Nephron progenitor cell (in vitro differentiated cells): Measurements from ENCODE around the gene COLGALT1.
A peak's percentile ranks its signal among the peaks of the same experiment; 100 is the strongest.
"Not testable (repeated sequence)": the region's sequence is repeated elsewhere in the genome, so short reads cannot be mapped to it uniquely, and the experiment has no call there.

Experiments
- DNase-seq: peaks from one replicate; pipeline ENCODE4 v3.0.0; 2021
- H3K27ac Mint-ChIP-seq: 2 replicates; pipeline ENCODE4 v1.8.0; 2021; ENCODE audit warnings: mild to moderate bottlenecking, moderate library complexity, mixed read lengths
- H3K27me3 Mint-ChIP-seq: 2 replicates; pipeline ENCODE4 v1.8.0; 2021; ENCODE audit warnings: mild to moderate bottlenecking, low read depth, mixed read lengths; ENCODE audit not compliant: poor library complexity
- H3K36me3 Mint-ChIP-seq: 2 replicates; pipeline ENCODE4 v1.8.0; 2021; ENCODE audit warnings: low read depth, mixed read lengths
- H3K4me1 Mint-ChIP-seq: 2 replicates; pipeline ENCODE4 v1.8.0; 2021; ENCODE audit warnings: mixed read lengths
- H3K4me3 Mint-ChIP-seq: 2 replicates; pipeline ENCODE4 v1.8.0; 2021; ENCODE audit warnings: mild to moderate bottlenecking, moderate library complexity, mixed read lengths
- H3K9me3 Mint-ChIP-seq: 2 replicates; pipeline ENCODE4 v1.8.0; 2021; ENCODE audit warnings: mild to moderate bottlenecking, moderate library complexity, mixed read lengths
- TF ChIP-seq, protein P1 (sequence below): fragments of 200-600 bp; sonication (generic); IDR thresholded peaks from 2 replicates; pipeline ENCODE4 v1.5.0; 2021; ENCODE audit warnings: antibody characterized with exemption

The COLGALT1 gene

DNA sequence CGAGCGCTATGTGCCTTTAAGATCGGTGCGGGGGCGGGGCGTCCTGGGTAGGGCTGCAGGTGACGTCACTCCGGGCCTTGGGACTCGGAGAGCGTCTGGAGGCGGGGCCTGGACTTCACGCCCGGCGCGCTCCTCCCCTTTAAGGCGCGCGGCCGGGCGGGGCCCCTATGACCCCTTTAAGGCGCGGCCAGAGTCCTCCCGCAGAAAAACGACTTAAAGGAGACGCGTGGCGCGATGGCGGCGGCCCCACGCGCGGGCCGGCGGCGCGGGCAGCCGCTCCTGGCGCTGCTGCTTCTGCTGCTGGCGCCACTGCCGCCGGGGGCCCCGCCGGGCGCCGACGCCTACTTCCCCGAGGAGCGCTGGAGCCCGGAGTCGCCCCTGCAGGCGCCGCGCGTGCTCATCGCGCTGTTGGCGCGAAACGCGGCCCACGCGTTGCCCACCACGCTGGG lies at the start of gene COLGALT1:
Gene COLGALT1, plus strand, starts transcription at position 170 of the 449 bp plus-strand sequence. Its CDS starts 65 bp downstream, at position 235.
- peak within 1 kb of the TSS; percentile 84 for H3K4me3 Mint-ChIP-seq
- TF ChIP-seq, protein P1, sequence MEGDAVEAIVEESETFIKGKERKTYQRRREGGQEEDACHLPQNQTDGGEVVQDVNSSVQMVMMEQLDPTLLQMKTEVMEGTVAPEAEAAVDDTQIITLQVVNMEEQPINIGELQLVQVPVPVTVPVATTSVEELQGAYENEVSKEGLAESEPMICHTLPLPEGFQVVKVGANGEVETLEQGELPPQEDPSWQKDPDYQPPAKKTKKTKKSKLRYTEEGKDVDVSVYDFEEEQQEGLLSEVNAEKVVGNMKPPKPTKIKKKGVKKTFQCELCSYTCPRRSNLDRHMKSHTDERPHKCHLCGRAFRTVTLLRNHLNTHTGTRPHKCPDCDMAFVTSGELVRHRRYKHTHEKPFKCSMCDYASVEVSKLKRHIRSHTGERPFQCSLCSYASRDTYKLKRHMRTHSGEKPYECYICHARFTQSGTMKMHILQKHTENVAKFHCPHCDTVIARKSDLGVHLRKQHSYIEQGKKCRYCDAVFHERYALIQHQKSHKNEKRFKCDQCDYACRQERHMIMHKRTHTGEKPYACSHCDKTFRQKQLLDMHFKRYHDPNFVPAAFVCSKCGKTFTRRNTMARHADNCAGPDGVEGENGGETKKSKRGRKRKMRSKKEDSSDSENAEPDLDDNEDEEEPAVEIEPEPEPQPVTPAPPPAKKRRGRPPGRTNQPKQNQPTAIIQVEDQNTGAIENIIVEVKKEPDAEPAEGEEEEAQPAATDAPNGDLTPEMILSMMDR: no peak
- no peaks in the 10 kb centered on the region for H3K9me3 Mint-ChIP-seq
- peaks cover 3% of the 10 kb centered on the region for H3K27me3 Mint-ChIP-seq
- DNase-seq: peak; percentile 100
- no peak within 1 kb of the TSS for H3K27ac Mint-ChIP-seq
- H3K4me1 Mint-ChIP-seq: peaks cover 31% of the 10 kb centered on the region
- H3K36me3 Mint-ChIP-seq: peaks cover 14% of the 10 kb centered on the region

DNA sequence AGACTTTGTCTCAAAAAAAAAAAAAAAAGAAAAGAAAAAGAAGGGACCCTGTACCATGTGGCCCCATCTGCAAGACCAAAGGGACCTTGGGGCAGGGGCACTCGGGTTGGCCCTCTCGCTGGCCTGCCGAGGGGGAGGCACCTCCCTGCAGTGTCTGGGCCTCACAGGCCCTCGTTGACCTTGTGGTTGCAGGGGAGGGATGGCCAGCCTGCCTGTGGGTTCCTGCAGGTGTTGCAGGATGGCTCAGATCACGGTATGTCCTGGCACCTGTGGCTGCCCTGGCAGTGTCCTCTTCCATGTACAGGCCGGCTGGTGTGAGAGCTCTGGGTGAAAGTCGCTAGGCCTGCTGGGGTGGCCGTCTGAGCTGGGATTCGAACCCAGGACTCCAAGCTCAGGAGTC lies 48.7 kb upstream of the COLGALT1 start:
- peaks cover 6% of the 10 kb centered on the region for H3K27me3 Mint-ChIP-seq
- no peak overlapping the region for H3K4me3 Mint-ChIP-seq
- no peaks in the 10 kb centered on the region for H3K9me3 Mint-ChIP-seq
- TF ChIP-seq, protein P1: no peak
- no peak overlapping the region for H3K27ac Mint-ChIP-seq
- DNase-seq: no peak
- peaks cover 20% of the 10 kb centered on the region for H3K4me1 Mint-ChIP-seq
- H3K36me3 Mint-ChIP-seq: peaks cover 13% of the 10 kb centered on the region

DNA sequence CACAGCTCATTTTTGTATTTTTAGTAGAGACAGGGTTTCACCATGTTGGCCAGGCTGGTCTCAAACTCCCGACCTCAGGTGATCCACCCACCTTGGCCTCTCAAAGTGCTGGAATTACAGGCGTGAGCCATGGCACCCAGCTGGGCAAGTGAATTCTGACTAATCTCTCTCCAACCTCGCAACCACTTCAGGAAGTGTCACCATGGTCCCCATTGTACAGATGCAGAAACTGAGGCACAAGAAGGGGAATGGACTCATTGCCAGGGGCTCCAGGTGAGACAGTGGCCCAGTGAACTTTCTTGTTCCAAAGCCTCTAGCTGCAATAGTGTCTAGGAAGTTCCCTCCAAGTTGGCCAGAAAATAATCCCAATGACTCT lies 46.9 kb upstream of the COLGALT1 start:
- not testable (repeated sequence) for H3K27me3 Mint-ChIP-seq, DNase-seq, H3K4me3 Mint-ChIP-seq, H3K9me3 Mint-ChIP-seq
- Mint-ChIP-seq H3K36me3 (peaks cover 12% of the 10 kb centered on the region), H3K4me1 (peaks cover 30% of the 10 kb centered on the region), H3K27ac (peak overlapping the region; percentile 39)

DNA sequence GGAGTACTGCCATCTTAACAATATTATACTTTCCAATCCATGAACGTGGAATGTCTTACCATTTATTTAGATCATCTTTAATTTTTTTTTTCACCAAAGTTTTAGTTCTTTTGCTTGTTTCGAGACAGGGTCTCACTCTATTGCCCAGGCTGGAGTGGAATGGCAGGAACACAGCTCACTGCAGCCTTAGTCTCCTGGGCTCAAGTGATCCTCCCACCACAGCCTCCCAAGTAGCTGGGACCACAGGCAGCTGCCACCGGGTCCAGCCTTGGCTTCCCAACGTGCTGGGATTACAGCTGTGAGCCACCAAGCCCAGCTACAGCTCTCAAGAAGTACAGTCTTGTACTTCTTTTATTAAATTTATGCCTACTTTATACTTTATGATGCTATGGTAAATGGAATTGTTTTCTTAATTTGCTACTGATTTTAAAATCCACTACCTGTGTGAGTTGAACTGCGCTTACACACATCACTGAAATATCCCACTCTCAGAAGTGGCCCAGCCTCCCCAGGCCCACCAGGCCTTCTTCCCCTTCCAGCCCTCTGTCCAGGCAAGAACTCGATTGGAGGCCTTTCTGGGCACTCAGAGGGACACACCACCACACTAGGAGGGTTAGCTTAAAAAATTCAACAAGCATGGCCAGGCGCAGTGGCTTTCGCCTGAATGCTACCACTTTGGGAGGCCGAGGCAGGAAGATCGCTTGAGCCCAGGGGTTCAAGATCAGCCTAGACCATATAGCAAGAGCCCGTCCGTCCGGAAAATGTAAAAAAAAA lies 45.0 kb upstream of the COLGALT1 start:
- TF ChIP-seq, protein P1: no peak
- peaks cover 16% of the 10 kb centered on the region for H3K36me3 Mint-ChIP-seq
- no peaks in the 10 kb centered on the region for H3K9me3 Mint-ChIP-seq
- H3K27me3 Mint-ChIP-seq: peaks cover 3% of the 10 kb centered on the region
- peak overlapping the region; percentile 99 for H3K27ac Mint-ChIP-seq
- H3K4me3 Mint-ChIP-seq: peak overlapping the region; percentile 90
- DNase-seq: no peak
- peaks cover 37% of the 10 kb centered on the region for H3K4me1 Mint-ChIP-seq

DNA sequence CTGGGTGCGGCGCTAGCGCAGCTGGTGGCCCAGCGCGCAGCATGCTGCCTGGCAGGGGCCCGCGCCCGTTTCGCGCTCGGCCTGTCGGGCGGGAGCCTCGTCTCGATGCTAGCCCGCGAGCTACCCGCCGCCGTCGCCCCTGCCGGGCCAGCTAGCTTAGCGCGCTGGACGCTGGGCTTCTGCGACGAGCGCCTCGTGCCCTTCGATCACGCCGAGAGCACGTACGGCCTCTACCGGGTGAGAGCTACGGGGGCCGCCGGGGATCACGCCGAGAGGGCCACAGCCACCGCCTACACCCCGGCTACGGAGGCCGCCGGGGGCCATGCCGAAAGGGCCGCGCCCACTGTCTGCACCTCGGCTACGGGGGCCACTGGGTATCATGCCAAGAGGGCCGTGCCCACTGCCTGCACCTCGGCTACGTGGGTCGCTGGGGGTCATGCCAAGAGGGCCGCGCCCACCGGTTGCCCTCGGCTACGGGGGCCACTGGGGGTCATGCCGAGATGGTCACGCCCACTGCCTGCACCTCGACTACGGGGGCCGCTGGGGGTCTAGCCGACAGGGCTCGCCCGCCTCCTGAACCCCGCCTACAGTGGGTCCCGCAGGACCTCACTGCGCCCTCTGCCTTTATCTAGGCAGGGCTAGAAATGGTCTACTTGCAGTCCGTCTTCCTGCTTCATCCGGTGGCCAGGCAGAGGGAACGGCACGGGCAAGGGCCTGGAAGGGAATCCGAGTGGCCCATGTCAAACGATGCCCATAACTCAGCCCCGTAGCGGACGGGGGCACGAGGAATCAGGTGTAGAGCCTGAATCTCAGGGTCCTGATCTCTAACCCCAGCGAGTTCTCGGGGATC lies 43.5 kb upstream of the COLGALT1 start:
- Mint-ChIP-seq H3K27me3 (peaks cover 3% of the 10 kb centered on the region), H3K27ac (peak overlapping the region; percentile 72), H3K4me3 (peak overlapping the region; percentile 90), H3K4me1 (peaks cover 37% of the 10 kb centered on the region), H3K36me3 (peaks cover 31% of the 10 kb centered on the region), H3K9me3 (peaks cover 13% of the 10 kb centered on the region)
- peak; percentile 64 for DNase-seq
- TF ChIP-seq, protein P1: no peak

DNA sequence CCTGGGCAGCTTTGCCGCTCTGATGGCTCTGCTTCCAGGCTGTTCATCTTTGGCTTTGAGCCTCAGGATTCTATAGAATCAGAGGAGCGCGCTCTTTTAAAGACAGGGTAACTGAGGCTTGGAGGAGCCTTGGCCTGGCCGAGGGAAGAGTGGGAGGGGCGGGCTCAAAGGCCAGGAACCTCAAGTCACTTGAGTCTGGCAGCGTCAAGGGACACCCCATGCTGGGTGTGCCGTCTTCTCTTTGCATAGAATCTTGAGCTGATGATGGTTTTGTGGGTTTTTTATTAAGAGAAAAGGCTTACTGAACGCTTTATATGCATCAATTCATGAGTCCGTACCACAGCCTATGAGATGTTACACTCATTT lies 42.9 kb upstream of the COLGALT1 start:
- peaks cover 37% of the 10 kb centered on the region for H3K4me1 Mint-ChIP-seq
- DNase-seq: no peak
- H3K27ac Mint-ChIP-seq: peak overlapping the region; percentile 72
- H3K36me3 Mint-ChIP-seq: peaks cover 37% of the 10 kb centered on the region
- peaks cover 19% of the 10 kb centered on the region for H3K9me3 Mint-ChIP-seq
- peak overlapping the region; percentile 90 for H3K4me3 Mint-ChIP-seq
- H3K27me3 Mint-ChIP-seq: peaks cover 3% of the 10 kb centered on the region
- TF ChIP-seq, protein P1: no peak
